Measurements from ENCODE around the gene SNX17.

The SNX17 gene

DNA sequence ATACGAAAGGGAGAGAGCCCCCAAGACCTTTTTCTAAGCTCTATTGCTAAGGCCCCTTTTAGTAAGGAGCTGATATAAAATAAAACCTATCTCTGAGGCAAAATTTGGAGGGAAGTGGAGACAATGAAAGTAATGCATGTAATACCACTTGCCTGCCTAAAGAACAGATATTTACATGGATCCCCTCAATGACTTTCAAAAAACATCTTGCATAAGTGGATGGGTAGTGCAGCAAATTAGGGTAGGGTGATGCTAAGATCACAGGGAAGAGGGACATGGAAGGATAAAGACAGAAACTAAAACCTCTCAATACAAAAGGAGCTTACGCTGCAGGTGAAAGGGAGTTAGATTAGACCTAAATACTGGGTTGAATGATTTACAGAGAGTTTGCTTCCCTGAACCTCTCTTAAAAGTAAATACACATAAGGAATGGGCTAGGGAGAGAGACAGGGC lies 9.0 kb downstream of the SNX17 start:
- Histone ChIP-seq H3K4me1 (ENCODE audit: insufficient read depth, low read length, severe bottlenecking) (peaks cover 25% of the 10 kb centered on the region), H2AFZ (ENCODE audit: low read length) (no peak overlapping the region), H3K79me2 (ENCODE audit: insufficient read depth, low read length) (no peaks in the 10 kb centered on the region), H3K36me3 (ENCODE audit: insufficient read depth, low read length) (peaks cover 90% of the 10 kb centered on the region), H3K4me2 (ENCODE audit: low read length) (peak overlapping the region; percentile 97), H4K20me1 (ENCODE audit: insufficient read depth, low read length) (no peaks in the 10 kb centered on the region), H3K9ac (ENCODE audit: low read length) (peak overlapping the region; percentile 96), H3K9me2 (ENCODE audit: low read depth, low read length) (no peaks in the 10 kb centered on the region), H3K4me3 (ENCODE audit: low read depth, low read length, poor library complexity, severe bottlenecking) (peak overlapping the region; percentile 86), H3K27me3 (ENCODE audit: insufficient read depth, low read length) (no peaks in the 10 kb centered on the region), H3K27ac (ENCODE audit: low read depth, low read length, poor library complexity, severe bottlenecking) (peak overlapping the region; percentile 86), H3K9me3 (ENCODE audit: low read length) (no peaks in the 10 kb centered on the region), H3F3A (ENCODE audit: insufficient read depth, low read length) (0 out of 2 replicates have a peak, but pooled peaks cover 2% of the 10 kb centered on the region)
- TF ChIP-seq, protein P1, sequence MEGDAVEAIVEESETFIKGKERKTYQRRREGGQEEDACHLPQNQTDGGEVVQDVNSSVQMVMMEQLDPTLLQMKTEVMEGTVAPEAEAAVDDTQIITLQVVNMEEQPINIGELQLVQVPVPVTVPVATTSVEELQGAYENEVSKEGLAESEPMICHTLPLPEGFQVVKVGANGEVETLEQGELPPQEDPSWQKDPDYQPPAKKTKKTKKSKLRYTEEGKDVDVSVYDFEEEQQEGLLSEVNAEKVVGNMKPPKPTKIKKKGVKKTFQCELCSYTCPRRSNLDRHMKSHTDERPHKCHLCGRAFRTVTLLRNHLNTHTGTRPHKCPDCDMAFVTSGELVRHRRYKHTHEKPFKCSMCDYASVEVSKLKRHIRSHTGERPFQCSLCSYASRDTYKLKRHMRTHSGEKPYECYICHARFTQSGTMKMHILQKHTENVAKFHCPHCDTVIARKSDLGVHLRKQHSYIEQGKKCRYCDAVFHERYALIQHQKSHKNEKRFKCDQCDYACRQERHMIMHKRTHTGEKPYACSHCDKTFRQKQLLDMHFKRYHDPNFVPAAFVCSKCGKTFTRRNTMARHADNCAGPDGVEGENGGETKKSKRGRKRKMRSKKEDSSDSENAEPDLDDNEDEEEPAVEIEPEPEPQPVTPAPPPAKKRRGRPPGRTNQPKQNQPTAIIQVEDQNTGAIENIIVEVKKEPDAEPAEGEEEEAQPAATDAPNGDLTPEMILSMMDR (IDR thresholded peaks at IDR 0.05; ENCODE audit: low read length), result no peak
- no peak for TF ChIP-seq EZH2 (IDR thresholded peaks at IDR 0.05; ENCODE audit: borderline replicate concordance, low read length)

DNA sequence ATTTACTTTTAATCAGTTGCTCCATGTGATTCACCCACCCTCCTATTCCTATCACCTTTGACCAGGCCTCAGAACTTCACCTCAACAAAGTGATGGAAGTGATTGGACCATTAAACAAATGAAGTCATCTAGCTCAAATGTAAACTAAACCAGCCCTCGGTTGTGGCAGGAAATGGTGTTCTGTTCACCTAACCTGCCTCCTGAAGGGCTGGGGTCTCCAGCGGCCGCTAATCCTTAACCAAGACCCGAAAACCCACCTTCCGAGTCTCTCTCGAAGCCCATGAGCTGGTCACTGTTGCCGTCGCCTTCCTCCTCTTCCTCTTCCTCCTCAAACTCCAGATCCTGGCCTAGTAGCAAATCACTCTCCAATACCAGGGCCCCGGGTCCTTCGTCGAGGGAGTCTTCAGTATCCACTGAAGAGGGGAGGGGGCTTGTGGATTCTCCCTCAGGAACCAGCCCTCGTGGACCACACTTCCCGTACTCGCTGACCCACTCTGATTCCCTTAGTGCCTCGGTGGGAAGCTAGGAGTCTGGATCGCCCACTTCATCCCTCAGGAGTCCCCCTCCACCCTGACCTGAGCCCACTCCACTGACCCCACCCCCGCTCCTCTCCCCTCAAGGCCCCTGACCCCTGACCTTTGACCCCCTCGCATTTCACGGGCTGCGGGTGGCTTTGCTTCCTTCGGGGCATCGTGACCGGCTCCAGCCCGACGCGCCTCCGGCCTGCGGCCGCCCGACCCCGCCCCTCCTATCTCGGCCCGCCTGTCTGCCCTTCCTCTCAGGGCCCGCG lies 9.6 kb downstream of the SNX17 start:
- Histone ChIP-seq H3K4me1 (ENCODE audit: insufficient read depth, low read length, severe bottlenecking) (peaks cover 25% of the 10 kb centered on the region), H3K27me3 (ENCODE audit: insufficient read depth, low read length) (no peaks in the 10 kb centered on the region)

DNA sequence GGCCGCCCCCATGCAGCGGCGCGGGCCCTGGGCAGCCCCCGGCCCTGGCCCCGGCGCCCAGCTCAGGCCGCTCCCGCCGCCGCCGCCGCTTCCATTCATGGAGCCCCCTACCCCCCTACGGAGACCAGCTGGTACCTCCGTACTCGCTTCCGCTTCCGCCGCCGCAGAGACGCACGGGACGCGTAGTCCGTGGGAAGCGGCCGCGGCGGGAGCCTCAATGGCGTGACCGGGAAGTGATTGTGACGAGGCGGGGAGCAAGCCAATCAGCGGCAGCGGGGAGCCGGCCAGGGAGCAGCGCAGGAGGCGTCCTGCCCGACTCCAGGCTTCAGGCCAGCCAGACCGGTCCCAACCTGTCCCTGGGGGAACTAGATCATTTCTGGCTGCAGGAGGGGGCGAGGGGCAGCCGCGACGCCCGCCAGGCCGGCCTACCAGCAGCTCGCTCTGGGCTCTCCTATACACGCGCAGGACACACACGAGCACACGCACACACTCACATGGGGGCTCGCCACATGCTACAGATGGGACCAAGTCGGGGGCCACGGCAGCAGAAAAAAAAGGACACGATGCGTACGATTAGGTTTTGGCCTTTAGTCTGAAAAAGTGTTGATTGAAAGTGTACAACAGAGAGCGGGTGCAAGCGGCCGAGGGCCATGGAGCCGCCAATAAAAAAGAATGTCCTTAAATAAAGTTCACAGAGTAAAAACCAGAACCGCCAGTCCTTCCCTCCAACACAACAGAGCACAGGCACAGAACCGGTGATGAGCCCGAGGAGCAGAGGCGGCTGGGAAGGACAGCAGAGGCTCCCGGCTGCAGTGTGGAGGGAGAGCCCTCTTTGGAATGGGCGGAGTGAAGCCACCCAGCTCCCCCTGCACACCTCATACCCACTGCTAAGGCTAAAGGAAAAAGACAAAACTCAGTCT lies 10.5 kb downstream of the SNX17 start, which contains the start of gene ZNF513:
Gene ZNF513 (minus strand): TSS at position 109 of the 920 bp plus-strand sequence. CDS start 208 bp downstream, outside the sequence.
- Histone ChIP-seq H3K4me1 (ENCODE audit: insufficient read depth, low read length, severe bottlenecking) (peaks cover 25% of the 10 kb centered on the region), H2AFZ (ENCODE audit: low read length) (no peak within 1 kb of the TSS), H3K36me3 (ENCODE audit: insufficient read depth, low read length) (peaks cover 90% of the 10 kb centered on the region), H4K20me1 (ENCODE audit: insufficient read depth, low read length) (no peaks in the 10 kb centered on the region), H3K9me2 (ENCODE audit: low read depth, low read length) (no peaks in the 10 kb centered on the region), H3K27ac (ENCODE audit: low read depth, low read length, poor library complexity, severe bottlenecking) (peak within 1 kb of the TSS; percentile 86), H3K9me3 (ENCODE audit: low read length) (no peaks in the 10 kb centered on the region), H3K79me2 (ENCODE audit: insufficient read depth, low read length) (no peaks in the 10 kb centered on the region), H3F3A (ENCODE audit: insufficient read depth, low read length) (0 out of 2 replicates have a peak, but pooled peaks cover 2% of the 10 kb centered on the region), H3K27me3 (ENCODE audit: insufficient read depth, low read length) (no peaks in the 10 kb centered on the region), H3K9ac (ENCODE audit: low read length) (peak within 1 kb of the TSS; percentile 96), H3K4me3 (ENCODE audit: low read depth, low read length, poor library complexity, severe bottlenecking) (peak within 1 kb of the TSS; percentile 86), H3K4me2 (ENCODE audit: low read length) (peak within 1 kb of the TSS; percentile 97)
- TF ChIP-seq, protein P1 (IDR thresholded peaks at IDR 0.05; ENCODE audit: low read length), result no peak
- no peak for TF ChIP-seq EZH2 (IDR thresholded peaks at IDR 0.05; ENCODE audit: borderline replicate concordance, low read length)

More for the DNA sequence above, 9.6 kb downstream of the SNX17 start:
- Histone ChIP-seq H3K4me2 (ENCODE audit: low read length) (peak overlapping the region; percentile 97), H3K9me2 (ENCODE audit: low read depth, low read length) (no peaks in the 10 kb centered on the region), H3K4me3 (ENCODE audit: low read depth, low read length, poor library complexity, severe bottlenecking) (peak overlapping the region; percentile 86), H2AFZ (ENCODE audit: low read length) (no peak overlapping the region), H3F3A (ENCODE audit: insufficient read depth, low read length) (0 out of 2 replicates have a peak, but pooled peaks cover 2% of the 10 kb centered on the region), H3K79me2 (ENCODE audit: insufficient read depth, low read length) (no peaks in the 10 kb centered on the region), H3K9ac (ENCODE audit: low read length) (peak overlapping the region; percentile 96), H4K20me1 (ENCODE audit: insufficient read depth, low read length) (no peaks in the 10 kb centered on the region), H3K27ac (ENCODE audit: low read depth, low read length, poor library complexity, severe bottlenecking) (peak overlapping the region; percentile 86), H3K36me3 (ENCODE audit: insufficient read depth, low read length) (peaks cover 90% of the 10 kb centered on the region), H3K9me3 (ENCODE audit: low read length) (no peaks in the 10 kb centered on the region)
- no peak for TF ChIP-seq EZH2 (IDR thresholded peaks at IDR 0.05; ENCODE audit: borderline replicate concordance, low read length)
- TF ChIP-seq, protein P1 (IDR thresholded peaks at IDR 0.05; ENCODE audit: low read length), result no peak
